K562 (cell line): ENCODE measurements around the gene PTPN5. TPM values are rescaled to one million over a fixed set of nuclear protein-coding genes. Genes with fewer than 3 reads are reported as not detected.

ENCODE experiments used
- ATF7 ChIP-seq: fragments of 450-650 bp; IDR thresholded peaks from 2 replicates; pipeline ENCODE4 v1.7.1; 2014; ENCODE audit warnings: mild to moderate bottlenecking, moderate library complexity
- ESRRA ChIP-seq: fragments of 450-650 bp; IDR thresholded peaks from 2 replicates; pipeline ENCODE4 v1.6.1; 2014; ENCODE audit warnings: low read depth, mild to moderate bottlenecking, moderate library complexity, borderline replicate concordance
- POLR2G ChIP-seq: fragments of 200-400 bp; formaldehyde crosslinking; IDR thresholded peaks from 2 replicates; pipeline ENCODE4 v1.6.1; 2017; ENCODE audit warnings: low read depth, mild to moderate bottlenecking, antibody characterized with exemption, low read length, moderate library complexity
- polyA plus RNA-seq, 8 experiments: library from polyadenylated mRNA; depleted of rRNA in 4 of 8; stranded (reverse) in 5 of 8; unstranded in 3 of 8; fragments of >200 nt; fragmentation: Nextera tagmentation in 2 of 8; fragmentation: Illumina TruSeq in 1 of 8; extraction: Ambion mirVana in 2 of 8; extraction: Trizol in 1 of 8; gene quantifications; 2 replicates each; pipeline versions ENCODE4 v1.2.1 to v1.2.3, GENCODE V29; 2011 to 2014; ENCODE audit warnings: inconsistent platforms in 1 of 8, missing spikeins in 1 of 8
- total RNA-seq, 7 experiments: library from RNA; depleted of rRNA in 6 of 7; stranded (reverse); fragments of >200 nt in 6 of 7; fragmentation: Illumina TruSeq in 2 of 7; extraction: Trizol in 2 of 7; gene quantifications; 2 replicates each; pipeline versions ENCODE4 v1.2.1 to v1.2.3, GENCODE V29; 2011 to 2021; ENCODE audit warnings: low replicate concordance in 1 of 7
- TF ChIP-seq, protein P1 (sequence below), 2 experiments: IDR thresholded peaks; 2 replicates each; pipeline ENCODE4 v1.6.1; 2011; ENCODE audit warnings: borderline replicate concordance in 1 of 2, control low read depth in 1 of 2, low read depth in 1 of 2, low read length in 1 of 2, mild to moderate bottlenecking in 1 of 2, mixed read lengths in 1 of 2, moderate library complexity in 1 of 2; ENCODE audit not compliant: insufficient read depth in 1 of 2, insufficient read length in 1 of 2, poor library complexity in 1 of 2, severe bottlenecking in 1 of 2; ENCODE audit errors: extremely low read depth in 1 of 2
- TF ChIP-seq, protein P2 (sequence below): fragments of 250-450 bp; sonication (Bioruptor Pico); IDR thresholded peaks from 2 replicates; pipeline ENCODE4 v1.4.0; 2020; ENCODE audit warnings: mild to moderate bottlenecking, moderate library complexity
- TF ChIP-seq, protein P3 (sequence below): sonication (generic); formaldehyde crosslinking; IDR thresholded peaks from 2 replicates; pipeline ENCODE4 v1.9.0; 2022; ENCODE audit warnings: mild to moderate bottlenecking, missing genetic modification reagents
- TF ChIP-seq, protein P4 (sequence below): fragments of 450-650 bp; IDR thresholded peaks from 2 replicates; pipeline ENCODE4 v1.6.1; 2016; ENCODE audit warnings: mild to moderate bottlenecking, moderate library complexity
- TF ChIP-seq, protein P5 (sequence below): fragments of 450-650 bp; IDR thresholded peaks from 2 replicates; pipeline ENCODE4 v1.6.1; 2018; ENCODE audit warnings: mild to moderate bottlenecking, low read depth; ENCODE audit not compliant: partially characterized antibody

PTPN5 gene
- total and polyA plus RNA-seq, 9 of the 15 experiments (the other 6 are each of a cell fraction or from before 2014, with no cell fraction given) = not detected

DNA sequence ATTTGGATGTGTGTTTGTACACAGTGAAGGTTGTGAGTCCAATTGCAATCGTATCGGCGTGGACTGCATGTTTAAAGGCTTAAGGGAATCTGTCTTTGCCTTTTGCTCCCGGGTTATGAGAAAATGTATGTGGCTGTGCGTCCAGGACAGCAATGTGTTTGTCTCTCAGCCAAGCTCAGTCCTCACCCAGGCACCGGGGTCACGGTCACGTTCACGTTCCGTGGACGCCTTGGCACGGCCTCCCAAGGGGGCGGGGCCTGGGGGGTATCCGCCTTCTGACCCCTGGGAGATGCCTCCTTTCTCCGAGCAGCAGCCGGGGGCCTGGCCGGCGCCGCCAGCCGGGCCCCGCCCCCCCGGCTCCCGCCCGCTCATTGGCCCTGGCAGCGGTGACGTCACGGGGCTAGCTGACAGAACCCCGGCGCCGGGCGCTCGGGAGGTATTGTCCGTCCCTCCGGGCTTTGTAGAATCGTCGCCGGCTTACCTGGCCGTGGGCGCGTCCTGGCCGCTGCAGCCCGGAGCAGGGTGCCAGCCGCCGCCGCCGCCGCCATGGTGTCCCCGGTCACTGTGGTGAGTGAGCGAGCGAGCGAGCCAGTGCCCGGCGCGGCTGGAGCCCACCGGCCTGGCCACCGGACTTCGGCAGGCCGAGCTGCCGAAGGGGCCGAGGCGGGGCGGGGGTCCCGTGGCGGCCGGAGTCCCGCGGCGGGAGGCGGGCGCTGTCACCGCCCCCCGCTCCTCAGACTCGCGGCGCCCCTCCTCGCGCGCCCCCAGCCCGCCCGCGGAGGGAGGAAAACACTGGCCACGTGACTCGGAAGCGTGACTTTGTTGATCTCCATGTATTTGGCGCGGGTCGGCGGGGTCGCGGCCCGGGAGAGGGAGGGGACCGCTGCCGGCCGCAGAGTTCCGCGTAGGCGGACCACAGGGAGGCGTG, 93.0 kb downstream of the PTPN5 start, which contains the start of gene TMEM86A (continued):
- TF ChIP-seq, protein P1, sequence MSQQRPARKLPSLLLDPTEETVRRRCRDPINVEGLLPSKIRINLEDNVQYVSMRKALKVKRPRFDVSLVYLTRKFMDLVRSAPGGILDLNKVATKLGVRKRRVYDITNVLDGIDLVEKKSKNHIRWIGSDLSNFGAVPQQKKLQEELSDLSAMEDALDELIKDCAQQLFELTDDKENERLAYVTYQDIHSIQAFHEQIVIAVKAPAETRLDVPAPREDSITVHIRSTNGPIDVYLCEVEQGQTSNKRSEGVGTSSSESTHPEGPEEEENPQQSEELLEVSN (IDR thresholded peaks at IDR 0.05; ENCODE audit: borderline replicate concordance in 1 of 2, extremely low read depth in 1 of 2, insufficient read depth in 1 of 2, insufficient read length in 1 of 2, low read depth in 1 of 2, low read length in 1 of 2, poor library complexity in 1 of 2, severe bottlenecking in 1 of 2) = peak in 1 of 2 experiments; percentile 25
- peak; percentile 97 for TF ChIP-seq ATF7
- TF ChIP-seq, protein P2, sequence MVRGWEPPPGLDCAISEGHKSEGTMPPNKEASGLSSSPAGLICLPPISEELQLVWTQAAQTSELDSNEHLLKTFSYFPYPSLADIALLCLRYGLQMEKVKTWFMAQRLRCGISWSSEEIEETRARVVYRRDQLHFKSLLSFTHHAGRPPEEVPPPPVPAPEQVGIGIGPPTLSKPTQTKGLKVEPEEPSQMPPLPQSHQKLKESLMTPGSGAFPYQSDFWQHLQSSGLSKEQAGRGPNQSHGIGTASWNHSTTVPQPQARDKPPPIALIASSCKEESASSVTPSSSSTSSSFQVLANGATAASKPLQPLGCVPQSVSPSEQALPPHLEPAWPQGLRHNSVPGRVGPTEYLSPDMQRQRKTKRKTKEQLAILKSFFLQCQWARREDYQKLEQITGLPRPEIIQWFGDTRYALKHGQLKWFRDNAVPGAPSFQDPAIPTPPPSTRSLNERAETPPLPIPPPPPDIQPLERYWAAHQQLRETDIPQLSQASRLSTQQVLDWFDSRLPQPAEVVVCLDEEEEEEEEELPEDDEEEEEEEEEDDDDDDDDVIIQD (CRISPR knock-in tag) = no peak
- TF ChIP-seq, protein P3, sequence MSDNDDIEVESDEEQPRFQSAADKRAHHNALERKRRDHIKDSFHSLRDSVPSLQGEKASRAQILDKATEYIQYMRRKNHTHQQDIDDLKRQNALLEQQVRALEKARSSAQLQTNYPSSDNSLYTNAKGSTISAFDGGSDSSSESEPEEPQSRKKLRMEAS = peak; percentile 56
- TF ChIP-seq, protein P4, sequence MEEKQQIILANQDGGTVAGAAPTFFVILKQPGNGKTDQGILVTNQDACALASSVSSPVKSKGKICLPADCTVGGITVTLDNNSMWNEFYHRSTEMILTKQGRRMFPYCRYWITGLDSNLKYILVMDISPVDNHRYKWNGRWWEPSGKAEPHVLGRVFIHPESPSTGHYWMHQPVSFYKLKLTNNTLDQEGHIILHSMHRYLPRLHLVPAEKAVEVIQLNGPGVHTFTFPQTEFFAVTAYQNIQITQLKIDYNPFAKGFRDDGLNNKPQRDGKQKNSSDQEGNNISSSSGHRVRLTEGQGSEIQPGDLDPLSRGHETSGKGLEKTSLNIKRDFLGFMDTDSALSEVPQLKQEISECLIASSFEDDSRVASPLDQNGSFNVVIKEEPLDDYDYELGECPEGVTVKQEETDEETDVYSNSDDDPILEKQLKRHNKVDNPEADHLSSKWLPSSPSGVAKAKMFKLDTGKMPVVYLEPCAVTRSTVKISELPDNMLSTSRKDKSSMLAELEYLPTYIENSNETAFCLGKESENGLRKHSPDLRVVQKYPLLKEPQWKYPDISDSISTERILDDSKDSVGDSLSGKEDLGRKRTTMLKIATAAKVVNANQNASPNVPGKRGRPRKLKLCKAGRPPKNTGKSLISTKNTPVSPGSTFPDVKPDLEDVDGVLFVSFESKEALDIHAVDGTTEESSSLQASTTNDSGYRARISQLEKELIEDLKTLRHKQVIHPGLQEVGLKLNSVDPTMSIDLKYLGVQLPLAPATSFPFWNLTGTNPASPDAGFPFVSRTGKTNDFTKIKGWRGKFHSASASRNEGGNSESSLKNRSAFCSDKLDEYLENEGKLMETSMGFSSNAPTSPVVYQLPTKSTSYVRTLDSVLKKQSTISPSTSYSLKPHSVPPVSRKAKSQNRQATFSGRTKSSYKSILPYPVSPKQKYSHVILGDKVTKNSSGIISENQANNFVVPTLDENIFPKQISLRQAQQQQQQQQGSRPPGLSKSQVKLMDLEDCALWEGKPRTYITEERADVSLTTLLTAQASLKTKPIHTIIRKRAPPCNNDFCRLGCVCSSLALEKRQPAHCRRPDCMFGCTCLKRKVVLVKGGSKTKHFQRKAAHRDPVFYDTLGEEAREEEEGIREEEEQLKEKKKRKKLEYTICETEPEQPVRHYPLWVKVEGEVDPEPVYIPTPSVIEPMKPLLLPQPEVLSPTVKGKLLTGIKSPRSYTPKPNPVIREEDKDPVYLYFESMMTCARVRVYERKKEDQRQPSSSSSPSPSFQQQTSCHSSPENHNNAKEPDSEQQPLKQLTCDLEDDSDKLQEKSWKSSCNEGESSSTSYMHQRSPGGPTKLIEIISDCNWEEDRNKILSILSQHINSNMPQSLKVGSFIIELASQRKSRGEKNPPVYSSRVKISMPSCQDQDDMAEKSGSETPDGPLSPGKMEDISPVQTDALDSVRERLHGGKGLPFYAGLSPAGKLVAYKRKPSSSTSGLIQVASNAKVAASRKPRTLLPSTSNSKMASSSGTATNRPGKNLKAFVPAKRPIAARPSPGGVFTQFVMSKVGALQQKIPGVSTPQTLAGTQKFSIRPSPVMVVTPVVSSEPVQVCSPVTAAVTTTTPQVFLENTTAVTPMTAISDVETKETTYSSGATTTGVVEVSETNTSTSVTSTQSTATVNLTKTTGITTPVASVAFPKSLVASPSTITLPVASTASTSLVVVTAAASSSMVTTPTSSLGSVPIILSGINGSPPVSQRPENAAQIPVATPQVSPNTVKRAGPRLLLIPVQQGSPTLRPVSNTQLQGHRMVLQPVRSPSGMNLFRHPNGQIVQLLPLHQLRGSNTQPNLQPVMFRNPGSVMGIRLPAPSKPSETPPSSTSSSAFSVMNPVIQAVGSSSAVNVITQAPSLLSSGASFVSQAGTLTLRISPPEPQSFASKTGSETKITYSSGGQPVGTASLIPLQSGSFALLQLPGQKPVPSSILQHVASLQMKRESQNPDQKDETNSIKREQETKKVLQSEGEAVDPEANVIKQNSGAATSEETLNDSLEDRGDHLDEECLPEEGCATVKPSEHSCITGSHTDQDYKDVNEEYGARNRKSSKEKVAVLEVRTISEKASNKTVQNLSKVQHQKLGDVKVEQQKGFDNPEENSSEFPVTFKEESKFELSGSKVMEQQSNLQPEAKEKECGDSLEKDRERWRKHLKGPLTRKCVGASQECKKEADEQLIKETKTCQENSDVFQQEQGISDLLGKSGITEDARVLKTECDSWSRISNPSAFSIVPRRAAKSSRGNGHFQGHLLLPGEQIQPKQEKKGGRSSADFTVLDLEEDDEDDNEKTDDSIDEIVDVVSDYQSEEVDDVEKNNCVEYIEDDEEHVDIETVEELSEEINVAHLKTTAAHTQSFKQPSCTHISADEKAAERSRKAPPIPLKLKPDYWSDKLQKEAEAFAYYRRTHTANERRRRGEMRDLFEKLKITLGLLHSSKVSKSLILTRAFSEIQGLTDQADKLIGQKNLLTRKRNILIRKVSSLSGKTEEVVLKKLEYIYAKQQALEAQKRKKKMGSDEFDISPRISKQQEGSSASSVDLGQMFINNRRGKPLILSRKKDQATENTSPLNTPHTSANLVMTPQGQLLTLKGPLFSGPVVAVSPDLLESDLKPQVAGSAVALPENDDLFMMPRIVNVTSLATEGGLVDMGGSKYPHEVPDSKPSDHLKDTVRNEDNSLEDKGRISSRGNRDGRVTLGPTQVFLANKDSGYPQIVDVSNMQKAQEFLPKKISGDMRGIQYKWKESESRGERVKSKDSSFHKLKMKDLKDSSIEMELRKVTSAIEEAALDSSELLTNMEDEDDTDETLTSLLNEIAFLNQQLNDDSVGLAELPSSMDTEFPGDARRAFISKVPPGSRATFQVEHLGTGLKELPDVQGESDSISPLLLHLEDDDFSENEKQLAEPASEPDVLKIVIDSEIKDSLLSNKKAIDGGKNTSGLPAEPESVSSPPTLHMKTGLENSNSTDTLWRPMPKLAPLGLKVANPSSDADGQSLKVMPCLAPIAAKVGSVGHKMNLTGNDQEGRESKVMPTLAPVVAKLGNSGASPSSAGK = no peak; the same call in 1 of the 2 replicates
- TF ChIP-seq ESRRA = 0 out of 2 replicates have a peak, but pooled peaks have one; percentile 14
- TF ChIP-seq, protein P5, sequence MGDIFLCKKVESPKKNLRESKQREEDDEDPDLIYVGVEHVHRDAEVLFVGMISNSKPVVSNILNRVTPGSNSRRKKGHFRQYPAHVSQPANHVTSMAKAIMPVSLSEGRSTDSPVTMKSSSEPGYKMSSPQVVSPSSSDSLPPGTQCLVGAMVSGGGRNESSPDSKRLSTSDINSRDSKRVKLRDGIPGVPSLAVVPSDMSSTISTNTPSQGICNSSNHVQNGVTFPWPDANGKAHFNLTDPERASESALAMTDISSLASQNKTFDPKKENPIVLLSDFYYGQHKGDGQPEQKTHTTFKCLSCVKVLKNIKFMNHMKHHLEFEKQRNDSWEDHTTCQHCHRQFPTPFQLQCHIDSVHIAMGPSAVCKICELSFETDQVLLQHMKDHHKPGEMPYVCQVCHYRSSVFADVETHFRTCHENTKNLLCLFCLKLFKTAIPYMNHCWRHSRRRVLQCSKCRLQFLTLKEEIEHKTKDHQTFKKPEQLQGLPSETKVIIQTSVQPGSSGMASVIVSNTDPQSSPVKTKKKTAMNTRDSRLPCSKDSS = no peak
- TF ChIP-seq POLR2G = peak; percentile 83
